Body of pancreas (tissue), 4 donors: ENCODE results near the gene KIRREL3.

Experiments used
- POLR2A ChIP-seq, 3 donors: fragments of 450-650 bp; IDR thresholded peaks; one replicate each; pipeline ENCODE4 v1.6.1; 2016; ENCODE audit warnings: antibody characterized with exemption in 3 of 3, mild to moderate bottlenecking in 2 of 3
- TF ChIP-seq, protein P1 (sequence below), 7 experiments: fragments of 450-650 bp in 4 of 7; fragments of 200-600 bp in 3 of 7; sonication (generic) in 3 of 7; IDR thresholded peaks; one replicate each; pipeline ENCODE4 v1.5.1; 2016 to 2019; ENCODE audit warnings: antibody characterized with exemption in 7 of 7

DNA sequence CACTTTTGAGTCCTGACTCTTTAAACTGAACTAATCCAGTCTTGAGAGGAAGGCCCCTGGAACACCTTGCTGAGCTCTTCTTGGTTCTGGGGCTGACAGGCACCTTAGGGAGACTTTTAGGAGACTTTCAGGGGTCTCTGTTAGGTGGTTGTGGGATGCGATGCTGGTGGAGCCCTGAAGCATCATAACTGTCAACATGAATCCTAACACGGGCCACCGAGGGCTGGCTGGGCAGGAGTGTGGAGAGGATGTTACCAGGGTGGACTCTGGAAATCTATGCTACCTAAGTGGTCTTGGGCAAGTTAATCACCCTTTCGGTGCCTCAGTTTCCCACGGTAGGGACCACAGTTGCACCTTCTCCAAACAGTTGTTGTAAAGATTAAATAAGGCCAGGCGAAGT, 538.6 kb downstream of the KIRREL3 start:
- no peak for TF ChIP-seq POLR2A (IDR thresholded peaks at IDR 0.05)
- TF ChIP-seq, protein P1, sequence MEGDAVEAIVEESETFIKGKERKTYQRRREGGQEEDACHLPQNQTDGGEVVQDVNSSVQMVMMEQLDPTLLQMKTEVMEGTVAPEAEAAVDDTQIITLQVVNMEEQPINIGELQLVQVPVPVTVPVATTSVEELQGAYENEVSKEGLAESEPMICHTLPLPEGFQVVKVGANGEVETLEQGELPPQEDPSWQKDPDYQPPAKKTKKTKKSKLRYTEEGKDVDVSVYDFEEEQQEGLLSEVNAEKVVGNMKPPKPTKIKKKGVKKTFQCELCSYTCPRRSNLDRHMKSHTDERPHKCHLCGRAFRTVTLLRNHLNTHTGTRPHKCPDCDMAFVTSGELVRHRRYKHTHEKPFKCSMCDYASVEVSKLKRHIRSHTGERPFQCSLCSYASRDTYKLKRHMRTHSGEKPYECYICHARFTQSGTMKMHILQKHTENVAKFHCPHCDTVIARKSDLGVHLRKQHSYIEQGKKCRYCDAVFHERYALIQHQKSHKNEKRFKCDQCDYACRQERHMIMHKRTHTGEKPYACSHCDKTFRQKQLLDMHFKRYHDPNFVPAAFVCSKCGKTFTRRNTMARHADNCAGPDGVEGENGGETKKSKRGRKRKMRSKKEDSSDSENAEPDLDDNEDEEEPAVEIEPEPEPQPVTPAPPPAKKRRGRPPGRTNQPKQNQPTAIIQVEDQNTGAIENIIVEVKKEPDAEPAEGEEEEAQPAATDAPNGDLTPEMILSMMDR (IDR thresholded peaks at IDR 0.05), result no peak
